Loucy (cell line): Measurements from ENCODE around the gene SERAC1.
"Not testable (repeated sequence)": the region's sequence is repeated elsewhere in the genome, so short reads cannot be mapped to it uniquely, and the experiment has no call there.

ENCODE experiments used
- EZH2phosphoT487 ChIP-seq: fragments of 200-600 bp; IDR thresholded peaks from 2 replicates; pipeline ENCODE4 v1.6.1; 2018; ENCODE audit warnings: antibody characterized with exemption, mild to moderate bottlenecking, moderate library complexity, borderline replicate concordance
- TF ChIP-seq, protein P1 (sequence below): fragments of 200-600 bp; sonication (generic); conservative IDR thresholded peaks from 2 replicates; pipeline ENCODE4 v1.5.1; 2014; ENCODE audit warnings: mild to moderate bottlenecking, antibody characterized with exemption, low read length

DNA sequence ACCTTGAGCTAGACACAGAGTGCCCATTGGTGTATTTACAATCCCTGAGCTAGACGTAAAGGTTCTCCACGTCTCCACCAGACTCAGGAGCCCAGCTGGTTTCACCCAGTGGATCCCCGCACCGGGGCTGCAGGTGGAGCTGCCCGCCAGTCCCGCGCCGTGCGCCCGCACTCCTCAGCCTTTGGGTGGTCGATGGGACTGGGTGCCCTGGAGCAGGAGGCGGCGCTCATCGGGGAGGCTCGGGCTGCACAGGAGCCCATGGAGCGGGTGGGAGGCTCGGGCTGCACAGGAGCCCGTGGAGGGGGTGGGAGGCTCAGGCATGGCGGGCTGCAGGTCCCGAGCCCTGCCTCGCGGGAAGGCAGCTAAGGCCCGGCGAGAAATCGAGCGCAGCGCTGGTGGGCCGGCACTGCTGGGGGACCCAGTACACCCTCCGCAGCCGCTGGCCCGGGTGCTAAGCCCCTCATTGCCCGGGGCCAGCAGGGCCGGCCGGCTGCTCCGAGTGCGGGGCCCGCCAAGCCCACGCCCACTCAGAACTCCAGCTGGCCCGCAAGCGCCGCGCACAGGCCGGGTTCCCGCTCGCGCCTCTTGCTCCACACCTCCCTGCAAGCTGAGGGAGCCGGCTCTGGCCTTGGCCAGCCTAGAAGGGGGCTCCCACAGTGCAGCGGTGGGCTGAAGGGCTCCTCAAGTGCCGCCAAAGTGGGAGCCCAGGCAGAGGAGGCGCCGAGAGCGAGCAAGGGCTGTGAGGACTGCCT, 41.7 kb upstream of the SERAC1 start:
- not testable (repeated sequence) for TF ChIP-seq EZH2phosphoT487
- TF ChIP-seq, protein P1, sequence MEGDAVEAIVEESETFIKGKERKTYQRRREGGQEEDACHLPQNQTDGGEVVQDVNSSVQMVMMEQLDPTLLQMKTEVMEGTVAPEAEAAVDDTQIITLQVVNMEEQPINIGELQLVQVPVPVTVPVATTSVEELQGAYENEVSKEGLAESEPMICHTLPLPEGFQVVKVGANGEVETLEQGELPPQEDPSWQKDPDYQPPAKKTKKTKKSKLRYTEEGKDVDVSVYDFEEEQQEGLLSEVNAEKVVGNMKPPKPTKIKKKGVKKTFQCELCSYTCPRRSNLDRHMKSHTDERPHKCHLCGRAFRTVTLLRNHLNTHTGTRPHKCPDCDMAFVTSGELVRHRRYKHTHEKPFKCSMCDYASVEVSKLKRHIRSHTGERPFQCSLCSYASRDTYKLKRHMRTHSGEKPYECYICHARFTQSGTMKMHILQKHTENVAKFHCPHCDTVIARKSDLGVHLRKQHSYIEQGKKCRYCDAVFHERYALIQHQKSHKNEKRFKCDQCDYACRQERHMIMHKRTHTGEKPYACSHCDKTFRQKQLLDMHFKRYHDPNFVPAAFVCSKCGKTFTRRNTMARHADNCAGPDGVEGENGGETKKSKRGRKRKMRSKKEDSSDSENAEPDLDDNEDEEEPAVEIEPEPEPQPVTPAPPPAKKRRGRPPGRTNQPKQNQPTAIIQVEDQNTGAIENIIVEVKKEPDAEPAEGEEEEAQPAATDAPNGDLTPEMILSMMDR: not testable (repeated sequence)
